Activated CD8-positive, alpha-beta T cell treated with anti-CD3 and anti-CD28 coated beads for 36 hours (primary cell): ENCODE data around the gene TAF12. TPM values are rescaled to one million over a fixed set of nuclear protein-coding genes. Genes with fewer than 3 reads are reported as not detected.
"Not testable (repeated sequence)": the region's sequence is repeated elsewhere in the genome, so short reads cannot be mapped to it uniquely, and the experiment has no call there.

ENCODE experiments used
- ATAC-seq: fragments of 200-7000 bp; cut with Tn5 transposase; one replicate; pipeline ENCODE4 v1.10.0; 2021; ENCODE audit warnings: mild to moderate bottlenecking, moderate library complexity
- CTCF ChIA-PET: fragments of 350-600 bp; sonication (Branson Sonifier 250); formaldehyde crosslinking; loops from one replicate; lab custom pipeline; 2021; ENCODE audit warnings: antibody characterized with exemption; lab: Charles Lee
- POLR2A ChIA-PET: fragments of 350-600 bp; sonication (Branson Sonifier 250); formaldehyde crosslinking; loops from one replicate; lab custom pipeline; 2021; ENCODE audit warnings: antibody characterized with exemption; lab: Charles Lee
- DNase-seq: peaks from one replicate; pipeline ENCODE4 v3.0.0-alpha.2; 2020
- H3K27ac Mint-ChIP-seq: one replicate; pipeline ENCODE4 v1.8.0; 2021; ENCODE audit warnings: mild to moderate bottlenecking, mixed read lengths
- H3K27me3 Mint-ChIP-seq: one replicate; pipeline ENCODE4 v1.8.0; 2021; ENCODE audit warnings: mixed read lengths
- H3K36me3 Mint-ChIP-seq: one replicate; pipeline ENCODE4 v1.8.0; 2021; ENCODE audit warnings: low read depth, mixed read lengths
- H3K4me1 Mint-ChIP-seq: one replicate; pipeline ENCODE4 v1.8.0; 2021; ENCODE audit warnings: low read depth, mixed read lengths
- H3K4me3 Mint-ChIP-seq: one replicate; pipeline ENCODE4 v1.8.0; 2021; ENCODE audit warnings: mild to moderate bottlenecking, moderate library complexity, mixed read lengths
- H3K9me3 Mint-ChIP-seq: one replicate; pipeline ENCODE4 v1.8.0; 2021; ENCODE audit warnings: mixed read lengths
- intact Hi-C: fragments of 100-400 bp; cut with micrococcal nuclease; formaldehyde crosslinking; loops from one replicate; pipeline ENCODE4 v1.10.0; 2022
- total RNA-seq, 2 experiments: library from RNA; stranded (reverse); gene quantifications; one replicate each; pipeline ENCODE4 v1.2.3, GENCODE V29; 2021
- TF ChIP-seq, protein P1 (sequence below): fragments of 200-600 bp; IDR thresholded peaks from one replicate; pipeline ENCODE4 v1.8.0; 2022; ENCODE audit warnings: antibody characterized with exemption, mild to moderate bottlenecking

Gene TAF12
- 10 to 100 TPM; 21.3 to 23.0 TPM for total RNA-seq

DNA sequence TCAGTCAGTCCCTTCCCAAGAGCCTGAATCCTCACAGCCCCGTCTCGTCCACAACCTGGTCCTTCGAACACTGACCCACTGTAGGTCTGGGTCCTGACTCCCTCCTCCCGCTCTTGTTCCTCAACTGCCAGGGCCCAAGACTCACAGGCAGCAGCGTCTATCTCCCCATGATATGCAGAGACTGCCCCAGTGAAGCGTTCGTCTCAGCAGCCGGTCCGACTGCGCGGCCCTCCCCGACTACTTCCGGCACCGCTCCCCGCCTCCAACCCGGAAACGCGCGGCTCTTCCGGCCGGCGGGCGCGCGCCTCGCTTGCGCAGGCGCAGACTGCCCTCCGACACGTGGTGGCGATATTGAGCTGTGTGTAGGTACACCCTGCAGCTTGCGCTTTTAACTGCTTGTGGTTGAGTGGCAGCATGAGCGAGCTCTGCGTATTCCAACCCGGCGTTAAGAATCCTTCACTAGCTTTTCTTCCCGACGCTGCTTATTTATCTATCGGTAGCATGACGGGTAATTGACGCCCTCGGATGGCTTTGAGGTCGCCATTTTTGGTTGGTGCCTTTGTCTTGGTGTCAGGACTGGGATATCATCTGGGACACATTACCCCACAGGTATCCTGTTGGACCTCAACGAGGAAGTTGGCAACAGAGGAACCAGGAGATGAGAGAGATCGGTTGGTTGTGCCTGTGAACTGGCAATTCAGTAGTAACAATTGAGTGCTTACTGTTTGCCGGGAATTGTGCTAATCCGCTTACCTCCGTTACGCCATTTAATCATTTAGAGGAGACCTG, at the start of gene TAF12:
Gene TAF12 (minus strand): TSS at position 221 of the 789 bp plus-strand sequence. CDS start 20,986 bp downstream, outside the sequence.
- Mint-ChIP-seq H3K9me3 (no peaks in the 10 kb centered on the region), H3K27ac (peak within 1 kb of the TSS; percentile 97), H3K4me3 (peak within 1 kb of the TSS; percentile 98), H3K36me3 (peaks cover 16% of the 10 kb centered on the region), H3K4me1 (peaks cover 44% of the 10 kb centered on the region), H3K27me3 (no peaks in the 10 kb centered on the region)
- TF ChIP-seq, protein P1, sequence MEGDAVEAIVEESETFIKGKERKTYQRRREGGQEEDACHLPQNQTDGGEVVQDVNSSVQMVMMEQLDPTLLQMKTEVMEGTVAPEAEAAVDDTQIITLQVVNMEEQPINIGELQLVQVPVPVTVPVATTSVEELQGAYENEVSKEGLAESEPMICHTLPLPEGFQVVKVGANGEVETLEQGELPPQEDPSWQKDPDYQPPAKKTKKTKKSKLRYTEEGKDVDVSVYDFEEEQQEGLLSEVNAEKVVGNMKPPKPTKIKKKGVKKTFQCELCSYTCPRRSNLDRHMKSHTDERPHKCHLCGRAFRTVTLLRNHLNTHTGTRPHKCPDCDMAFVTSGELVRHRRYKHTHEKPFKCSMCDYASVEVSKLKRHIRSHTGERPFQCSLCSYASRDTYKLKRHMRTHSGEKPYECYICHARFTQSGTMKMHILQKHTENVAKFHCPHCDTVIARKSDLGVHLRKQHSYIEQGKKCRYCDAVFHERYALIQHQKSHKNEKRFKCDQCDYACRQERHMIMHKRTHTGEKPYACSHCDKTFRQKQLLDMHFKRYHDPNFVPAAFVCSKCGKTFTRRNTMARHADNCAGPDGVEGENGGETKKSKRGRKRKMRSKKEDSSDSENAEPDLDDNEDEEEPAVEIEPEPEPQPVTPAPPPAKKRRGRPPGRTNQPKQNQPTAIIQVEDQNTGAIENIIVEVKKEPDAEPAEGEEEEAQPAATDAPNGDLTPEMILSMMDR = peak; percentile 42
- intact Hi-C loops = loop anchor here (5.0 kb wide), 2 partner anchors 126 to 234 kb away; no protein-coding TSS in a partner anchor
- ChIA-PET CTCF (interaction anchor here (0.6 to 3.5 kb wide), 8 partner anchors 25 to 234 kb away, joined by 3 to 21 read pairs (median 4); partner anchors contain the start of genes GMEB1 and YTHDF2), POLR2A (interaction anchor here (0.6 to 13.2 kb wide), 17 partner anchors 10 to 397 kb away, joined by 3 to 189 read pairs (median 4); partner anchors contain the start of genes GMEB1, RCC1, TRNAU1AP and YTHDF2)
- ATAC-seq = peak; percentile 84
- DNase-seq = peak; percentile 91

DNA sequence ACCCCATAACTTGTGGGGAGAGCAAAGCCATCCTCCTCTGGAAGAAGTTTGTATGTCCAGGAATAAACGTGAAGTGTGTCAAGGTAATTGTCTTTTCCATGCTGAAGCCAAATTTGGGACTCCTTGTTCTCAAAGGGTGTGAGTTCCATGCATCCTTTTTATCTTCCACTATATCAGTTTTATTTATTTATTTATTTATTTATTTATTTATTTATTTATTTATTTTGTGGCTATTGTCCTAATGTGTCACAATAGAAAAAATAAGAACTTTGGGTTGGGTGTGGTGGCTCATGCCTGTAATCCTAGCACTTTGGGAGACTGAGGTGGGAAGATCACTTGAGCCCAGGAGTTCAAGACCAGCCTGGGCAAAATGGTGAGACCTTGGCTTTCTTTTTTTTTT, 48.8 kb upstream of the TAF12 start:
- H3K9me3 Mint-ChIP-seq, H3K4me3 Mint-ChIP-seq, H3K4me1 Mint-ChIP-seq, CTCF ChIA-PET, POLR2A ChIA-PET, ATAC-seq, H3K27ac Mint-ChIP-seq, H3K27me3 Mint-ChIP-seq, intact Hi-C loops, DNase-seq: not testable (repeated sequence)
- H3K36me3 Mint-ChIP-seq = peaks cover 21% of the 10 kb centered on the region

- TF ChIP-seq, protein P1 = no peak
- ATAC-seq (no peak), DNase-seq (no peak)
- Mint-ChIP-seq H3K4me3 (no peak overlapping the region), H3K4me1 (no peaks in the 10 kb centered on the region), H3K9me3 (no peaks in the 10 kb centered on the region), H3K27me3 (no peaks in the 10 kb centered on the region), H3K27ac (no peak overlapping the region), H3K36me3 (peaks cover 9% of the 10 kb centered on the region)
- CTCF ChIA-PET = interaction anchor here (1.7 kb wide), 1 partner anchor 51 kb away, joined by 6 read pairs; the partner anchor contains the start of gene YTHDF2
- intact Hi-C loops = no loop called here
- POLR2A ChIA-PET = no interaction called here
Measured at GRCh38 chr1:28684937-28685336, 42.1 kb upstream of the TAF12 start.

DNA sequence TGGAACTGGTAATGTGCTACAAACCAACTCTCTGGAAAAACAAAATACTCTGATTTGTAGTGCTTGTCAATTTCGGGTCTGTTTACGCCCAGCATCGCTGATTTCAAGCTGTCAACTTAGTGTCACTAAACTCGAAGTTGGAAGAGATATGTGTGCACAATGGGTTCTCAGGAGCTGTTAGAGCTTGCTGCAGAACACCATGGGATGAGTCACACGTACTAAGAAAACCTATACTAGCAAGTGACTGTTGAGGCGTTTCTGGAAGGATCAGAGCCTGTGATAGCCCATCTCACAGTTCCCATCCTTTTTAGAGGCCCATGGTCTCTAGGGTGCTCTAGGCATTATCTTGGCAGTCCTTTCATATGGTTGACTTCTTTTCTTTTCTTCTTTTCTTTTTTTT, 40.0 kb upstream of the TAF12 start:
- Mint-ChIP-seq H3K27ac (no peak overlapping the region), H3K4me3 (no peak overlapping the region), H3K9me3 (no peaks in the 10 kb centered on the region), H3K4me1 (no peaks in the 10 kb centered on the region), H3K36me3 (peaks cover 7% of the 10 kb centered on the region), H3K27me3 (no peaks in the 10 kb centered on the region)
- DNase-seq (no peak), ATAC-seq (no peak)
- intact Hi-C loops = no loop called here
- CTCF ChIA-PET = no interaction called here
- TF ChIP-seq, protein P1 = no peak
- POLR2A ChIA-PET = interaction anchor here (0.7 to 1.4 kb wide), 2 partner anchors 18 to 176 kb away, joined by 3 read pairs; no protein-coding TSS in a partner anchor

DNA sequence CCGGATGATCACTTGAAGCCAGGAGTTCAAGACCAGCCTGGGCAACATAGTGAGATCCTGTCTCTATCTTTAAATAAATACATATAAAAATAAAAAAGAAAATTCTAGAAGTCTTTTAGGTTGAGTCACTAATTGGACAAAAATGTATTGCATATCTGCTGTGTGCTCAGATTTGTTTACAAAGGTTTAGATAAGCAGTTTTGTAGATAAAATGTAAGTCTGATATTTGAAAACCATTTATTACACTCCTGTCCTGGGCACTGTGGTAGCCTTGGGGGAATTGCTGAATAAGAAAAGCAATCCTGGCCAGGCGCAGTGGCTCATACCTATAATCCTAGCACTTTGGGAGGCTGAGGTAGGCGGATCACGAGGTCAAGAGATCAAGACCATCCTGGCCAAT, 37.3 kb upstream of the TAF12 start:
- no peak for DNase-seq
- intact Hi-C loops = no loop called here
- H3K9me3 Mint-ChIP-seq = no peaks in the 10 kb centered on the region
- CTCF ChIA-PET = no interaction called here
- H3K4me1 Mint-ChIP-seq = peaks cover 5% of the 10 kb centered on the region
- no peak for ATAC-seq
- POLR2A ChIA-PET = no interaction called here
- H3K27ac Mint-ChIP-seq = no peak overlapping the region
- TF ChIP-seq, protein P1 = no peak
- H3K4me3 Mint-ChIP-seq = no peak overlapping the region
- H3K27me3 Mint-ChIP-seq = no peaks in the 10 kb centered on the region
- peaks cover 4% of the 10 kb centered on the region for H3K36me3 Mint-ChIP-seq
